Measurements from ENCODE around the gene FBXO2.

DNA sequence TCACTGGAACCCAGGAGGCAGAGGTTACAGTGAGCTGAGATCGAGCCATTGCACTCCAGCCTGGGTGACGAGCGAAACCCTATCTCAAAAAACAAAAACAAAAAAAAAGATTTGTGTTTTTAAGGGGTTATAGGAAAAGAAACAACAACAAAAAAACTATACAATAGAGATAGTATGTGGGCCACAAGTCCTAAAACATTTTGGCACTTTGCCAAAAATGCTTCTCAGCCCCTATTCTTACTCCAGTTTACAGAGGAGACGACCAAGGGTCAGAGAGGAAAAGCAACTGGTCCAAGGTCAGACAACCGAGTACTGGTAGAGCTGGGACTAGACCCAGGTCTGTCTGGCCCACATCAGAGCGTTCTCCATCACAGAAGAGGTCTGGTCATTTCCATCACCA, 3.4 kb upstream of the FBXO2 start:
- TF ChIP-seq, protein P1, sequence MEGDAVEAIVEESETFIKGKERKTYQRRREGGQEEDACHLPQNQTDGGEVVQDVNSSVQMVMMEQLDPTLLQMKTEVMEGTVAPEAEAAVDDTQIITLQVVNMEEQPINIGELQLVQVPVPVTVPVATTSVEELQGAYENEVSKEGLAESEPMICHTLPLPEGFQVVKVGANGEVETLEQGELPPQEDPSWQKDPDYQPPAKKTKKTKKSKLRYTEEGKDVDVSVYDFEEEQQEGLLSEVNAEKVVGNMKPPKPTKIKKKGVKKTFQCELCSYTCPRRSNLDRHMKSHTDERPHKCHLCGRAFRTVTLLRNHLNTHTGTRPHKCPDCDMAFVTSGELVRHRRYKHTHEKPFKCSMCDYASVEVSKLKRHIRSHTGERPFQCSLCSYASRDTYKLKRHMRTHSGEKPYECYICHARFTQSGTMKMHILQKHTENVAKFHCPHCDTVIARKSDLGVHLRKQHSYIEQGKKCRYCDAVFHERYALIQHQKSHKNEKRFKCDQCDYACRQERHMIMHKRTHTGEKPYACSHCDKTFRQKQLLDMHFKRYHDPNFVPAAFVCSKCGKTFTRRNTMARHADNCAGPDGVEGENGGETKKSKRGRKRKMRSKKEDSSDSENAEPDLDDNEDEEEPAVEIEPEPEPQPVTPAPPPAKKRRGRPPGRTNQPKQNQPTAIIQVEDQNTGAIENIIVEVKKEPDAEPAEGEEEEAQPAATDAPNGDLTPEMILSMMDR (IDR thresholded peaks at IDR 0.05; ENCODE audit: low read length): no peak
- TF ChIP-seq EZH2 (optimal IDR thresholded peaks at IDR 0.05; ENCODE audit: low read depth, low read length): no peak
- no peak for TF ChIP-seq EZH2phosphoT487 (IDR thresholded peaks at IDR 0.05; ENCODE audit: low read length)

Measured in MM.1S (cell line).